Amygdala (tissue), 56 donors: ENCODE results near the gene TK1.
A peak's percentile ranks its signal among the peaks of the same experiment; 100 is the strongest.
"Not testable (repeated sequence)": the region's sequence is repeated elsewhere in the genome, so short reads cannot be mapped to it uniquely, and the experiment has no call there.

Experiments
- DNase-seq, 56 donors: peaks; one replicate each; lab custom pipeline; 2025; lab: John Stamatoyannopoulos, UW

The TK1 gene

GRCh38 chr17:78180508-78180907, 6.3 kb downstream of the TK1 start:
- no peak for DNase-seq

GRCh38 chr17:78180083-78180482, 6.8 kb downstream of the TK1 start:
- no peak for DNase-seq

GRCh38 chr17:78179372-78179771, 7.5 kb downstream of the TK1 start:
- no peak for DNase-seq

GRCh38 chr17:78176548-78177025, 10.3 kb downstream of the TK1 start:
- DNase-seq, result peak in 40 of 56 donors; percentile 6 to 76 (median 32)

- DNase-seq, result no peak
Observed at GRCh38 chr17:78175643-78175981, 11.2 kb downstream of the TK1 start.

- peak in 2 of 56 donors; percentile 42 to 60 for DNase-seq
Observed at GRCh38 chr17:78174870-78175642, 11.8 kb downstream of the TK1 start.

- peak in 53 of 56 donors; percentile 52 to 93 (median 82) for DNase-seq
Observed at GRCh38 chr17:78174346-78174869, 12.4 kb downstream of the TK1 start.

- no peak for DNase-seq
Observed at GRCh38 chr17:78173097-78173715, 13.6 kb downstream of the TK1 start.

GRCh38 chr17:78172249-78173051, 14.4 kb downstream of the TK1 start:
- peak in 4 of 56 donors; percentile 20 to 37 (median 28) for DNase-seq

- not testable (repeated sequence) for DNase-seq
Observed at GRCh38 chr17:78171591-78172248, 15.1 kb downstream of the TK1 start.

- DNase-seq, result no peak
Observed at GRCh38 chr17:78170692-78171590, 15.9 kb downstream of the TK1 start.

GRCh38 chr17:78168903-78169793, 17.7 kb downstream of the TK1 start:
- peak in 39 of 56 donors; percentile 7 to 74 (median 39) for DNase-seq

- peak in 45 of 56 donors; percentile 4 to 84 (median 43) for DNase-seq
Observed at GRCh38 chr17:78168242-78168902, 18.5 kb downstream of the TK1 start, which contains the start of gene SYNGR2. TSS of gene SYNGR2 (plus strand) at chr17:78168581. CDS start at chr17:78168617, 36 bp downstream.

GRCh38 chr17:78166416-78166815, 20.4 kb downstream of the TK1 start:
- no peak for DNase-seq

- DNase-seq, result no peak
Observed at GRCh38 chr17:78164748-78165607, 21.9 kb downstream of the TK1 start.
